ENCODE data around the gene GH2.
A peak's percentile ranks its signal among the peaks of the same experiment; 100 is the strongest.

Gene GH2

DNA sequence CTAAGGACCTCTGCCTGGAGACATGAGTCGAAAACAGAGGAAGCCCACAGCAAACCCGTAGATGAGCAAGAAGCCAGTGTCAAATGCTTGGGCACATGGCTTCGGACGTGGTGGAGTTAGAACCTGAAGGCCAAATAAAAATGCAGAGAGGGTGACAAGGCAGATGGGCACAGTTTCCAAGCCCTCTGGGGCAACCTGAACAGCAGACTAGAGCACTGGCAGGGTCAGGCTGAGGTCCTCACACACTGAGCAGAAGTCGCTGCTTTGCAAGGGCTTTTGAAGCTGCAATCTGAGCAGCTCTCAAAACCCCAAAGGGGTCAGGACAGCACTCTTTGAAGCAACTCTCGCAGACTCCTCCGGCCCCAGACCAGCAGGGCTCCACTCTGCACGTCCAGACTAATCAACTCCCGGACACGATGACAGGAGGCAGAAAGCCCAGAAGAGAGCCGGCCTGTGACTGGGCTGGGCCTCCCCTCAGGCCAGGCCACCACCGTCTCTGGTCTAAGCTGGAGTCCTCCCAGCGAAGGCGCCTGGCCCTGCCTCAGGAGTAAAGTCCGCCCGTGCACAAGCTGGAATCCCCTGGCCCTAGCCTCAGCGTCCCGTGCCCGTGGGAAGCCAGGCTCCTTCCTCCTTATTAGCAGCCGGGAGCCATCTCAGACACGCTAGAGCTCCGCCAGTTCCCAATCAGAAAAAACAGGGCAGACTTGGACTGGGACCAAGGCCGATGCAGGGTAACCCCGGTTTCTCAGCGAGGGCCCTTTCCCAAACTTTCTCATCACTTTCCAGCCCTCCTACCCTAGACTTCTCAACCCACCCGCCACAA lies 40.2 kb downstream of the GH2 start:
- DNase-seq (ENCODE audit: low read depth in 2 of 2): no peak

DNA sequence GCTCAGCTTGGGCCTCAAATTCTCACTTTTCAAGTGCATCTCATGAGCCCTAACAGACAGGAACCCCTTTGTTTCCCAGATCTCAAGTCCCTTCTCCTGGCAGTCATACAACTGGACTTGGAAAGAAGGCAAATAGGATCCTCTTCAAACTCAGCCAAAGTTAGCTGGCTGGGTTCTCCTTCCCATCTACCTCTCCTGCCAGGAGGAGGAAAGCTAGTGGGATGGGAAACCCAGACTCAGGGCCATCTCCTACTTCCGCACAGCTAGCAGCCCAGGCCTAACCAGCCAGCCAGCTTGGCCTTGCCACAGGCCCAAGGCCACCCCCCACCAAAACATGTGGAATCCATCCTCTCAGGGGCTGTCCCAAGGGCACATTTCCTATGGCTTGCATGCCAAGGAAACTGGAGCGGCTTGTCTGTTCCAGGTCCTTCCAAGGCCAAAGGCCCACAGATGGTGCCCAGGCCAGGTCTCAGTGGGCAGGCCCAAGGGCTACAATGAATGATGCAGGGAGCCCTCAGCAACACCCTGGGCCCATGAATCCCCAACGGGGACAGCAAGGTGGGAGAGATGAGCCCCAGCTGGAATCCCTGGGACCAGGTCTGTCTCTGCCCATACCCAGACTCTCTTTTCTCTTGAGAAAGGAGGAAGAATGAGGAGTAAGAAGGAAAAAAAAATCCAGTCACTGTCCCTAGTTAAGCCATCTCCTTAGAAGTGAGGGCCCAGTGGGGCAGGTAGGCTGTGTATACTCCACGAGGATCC lies 41.0 kb downstream of the GH2 start:
- DNase-seq (ENCODE audit: low read depth in 2 of 2): no peak

DNA sequence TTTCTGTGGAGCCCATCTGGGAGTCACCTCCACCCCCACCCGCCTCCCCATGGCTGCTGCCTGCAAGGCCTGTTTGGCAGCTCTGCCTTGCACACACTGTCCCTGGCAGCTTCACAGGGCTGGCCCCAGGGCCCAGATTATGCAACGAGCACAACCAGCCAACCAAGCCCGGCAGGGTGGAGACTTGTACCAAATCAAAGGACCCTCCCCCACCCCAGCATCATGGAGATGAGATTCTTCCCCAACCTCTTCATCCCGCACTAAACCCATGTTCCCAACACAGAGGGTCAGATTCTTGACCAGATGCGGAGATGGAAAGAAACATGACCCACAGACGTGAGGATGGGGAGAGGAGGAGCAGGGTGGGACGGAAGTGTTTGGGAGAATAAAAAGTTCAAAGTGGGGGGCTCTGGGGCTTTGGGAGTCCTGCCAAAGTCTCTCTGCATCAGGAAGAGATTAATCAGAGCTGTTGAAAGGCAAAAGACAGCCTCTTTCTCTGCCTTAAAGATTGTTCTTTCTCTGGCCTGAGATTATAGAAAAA lies 43.0 kb downstream of the GH2 start:
- DNase-seq (ENCODE audit: low read depth in 2 of 2): no peak

DNA sequence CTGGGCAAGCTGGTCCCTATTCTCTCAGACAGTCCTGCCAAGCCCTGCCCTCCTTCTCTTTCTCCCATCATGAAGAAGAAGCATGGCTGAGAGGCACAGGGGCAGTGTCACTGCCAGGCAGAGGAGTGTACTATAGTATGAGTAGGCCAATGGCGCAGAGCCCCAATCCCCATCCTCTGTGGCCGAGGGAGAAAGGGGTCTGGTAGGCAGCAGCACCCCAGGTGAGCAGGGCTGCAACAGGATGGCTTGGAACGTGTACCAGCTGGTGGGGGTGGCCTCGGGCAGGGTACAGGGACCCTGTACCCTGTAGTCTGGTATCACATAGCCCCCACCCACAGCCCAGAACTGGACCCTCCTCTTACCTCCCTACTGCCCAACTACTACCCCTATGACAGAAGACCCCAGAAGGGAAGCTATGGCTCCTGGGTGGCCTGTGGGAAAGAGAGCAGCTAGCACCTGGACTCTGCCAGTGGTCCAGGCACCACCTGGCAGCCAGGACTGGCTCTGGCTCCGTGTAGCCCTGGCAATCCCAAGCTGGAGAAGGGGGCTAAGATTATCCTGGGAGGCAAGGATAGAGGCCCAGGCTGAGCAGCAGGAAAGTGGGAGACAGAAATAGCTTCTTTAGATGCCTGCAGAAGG lies 43.7 kb downstream of the GH2 start:
- DNase-seq (ENCODE audit: low read depth in 2 of 2): no peak

DNA sequence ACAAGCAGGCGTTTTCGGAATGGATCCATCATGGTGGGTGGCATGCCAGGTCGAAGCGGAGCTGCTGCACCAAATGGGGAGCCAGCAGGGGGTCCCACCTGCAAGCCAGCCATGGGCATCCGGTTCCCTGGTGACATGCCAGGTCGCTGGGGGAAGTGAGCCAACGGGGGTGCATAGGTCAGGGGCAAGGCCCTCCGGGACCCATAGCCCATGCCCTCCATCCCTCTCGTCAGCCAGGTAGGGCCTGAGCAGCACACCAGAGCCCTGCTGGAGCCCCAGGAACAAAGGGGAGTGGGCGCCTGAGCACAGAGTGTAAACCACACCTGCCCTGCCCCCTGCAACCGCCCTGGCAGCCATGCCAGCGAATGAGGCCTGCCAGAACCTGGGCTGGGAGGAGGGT lies 44.3 kb downstream of the GH2 start:
- DNase-seq (ENCODE audit: low read depth in 2 of 2): no peak

DNA sequence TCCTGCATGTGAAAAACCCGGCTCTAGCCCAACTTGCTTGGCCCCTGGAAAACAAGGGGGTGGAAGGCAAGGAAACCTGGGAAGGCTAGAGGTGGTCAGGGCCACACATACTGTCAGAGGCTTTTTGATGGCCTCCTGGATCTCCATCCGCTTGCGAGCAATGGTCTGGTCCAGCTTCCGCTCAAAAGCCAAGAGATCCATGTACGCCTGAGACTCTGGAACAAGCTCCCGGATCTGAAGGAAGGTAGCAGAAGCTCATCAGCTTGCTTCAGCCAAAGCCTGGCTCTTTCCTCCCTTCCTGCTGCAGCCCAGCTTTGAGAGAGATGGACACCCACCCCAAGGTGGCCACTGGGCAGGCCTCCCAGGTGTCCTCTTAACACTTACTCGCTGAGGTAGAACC lies 44.9 kb downstream of the GH2 start:
- DNase-seq (ENCODE audit: low read depth in 2 of 2): no peak

DNA sequence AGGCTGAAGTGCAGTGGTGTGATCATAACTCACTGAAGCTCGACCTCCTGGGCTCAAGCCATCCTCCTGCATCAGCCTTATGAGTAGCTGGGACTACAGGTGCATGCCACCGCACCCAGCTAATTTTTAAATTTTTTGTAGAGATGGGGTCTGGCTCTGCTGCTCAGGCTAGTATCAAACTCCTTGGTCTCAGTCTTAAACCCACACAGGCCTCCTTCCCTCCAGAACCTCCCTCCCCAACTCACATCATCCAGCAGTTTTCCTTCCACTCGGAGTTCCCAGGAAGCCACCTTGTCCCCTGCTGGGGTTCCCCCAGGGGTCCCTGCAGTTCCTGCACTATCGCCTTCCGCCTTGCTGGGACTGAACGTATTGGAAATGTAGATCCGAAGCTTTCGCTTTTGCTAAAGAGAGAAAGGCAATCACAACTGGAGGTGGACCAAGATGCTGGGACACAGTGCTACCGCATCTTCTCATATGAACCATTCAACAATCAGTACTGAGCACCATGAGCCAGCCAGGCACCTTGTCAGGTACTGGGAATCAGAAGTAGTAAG lies 46.5 kb downstream of the GH2 start:
- DNase-seq (ENCODE audit: low read depth in 2 of 2): no peak

DNA sequence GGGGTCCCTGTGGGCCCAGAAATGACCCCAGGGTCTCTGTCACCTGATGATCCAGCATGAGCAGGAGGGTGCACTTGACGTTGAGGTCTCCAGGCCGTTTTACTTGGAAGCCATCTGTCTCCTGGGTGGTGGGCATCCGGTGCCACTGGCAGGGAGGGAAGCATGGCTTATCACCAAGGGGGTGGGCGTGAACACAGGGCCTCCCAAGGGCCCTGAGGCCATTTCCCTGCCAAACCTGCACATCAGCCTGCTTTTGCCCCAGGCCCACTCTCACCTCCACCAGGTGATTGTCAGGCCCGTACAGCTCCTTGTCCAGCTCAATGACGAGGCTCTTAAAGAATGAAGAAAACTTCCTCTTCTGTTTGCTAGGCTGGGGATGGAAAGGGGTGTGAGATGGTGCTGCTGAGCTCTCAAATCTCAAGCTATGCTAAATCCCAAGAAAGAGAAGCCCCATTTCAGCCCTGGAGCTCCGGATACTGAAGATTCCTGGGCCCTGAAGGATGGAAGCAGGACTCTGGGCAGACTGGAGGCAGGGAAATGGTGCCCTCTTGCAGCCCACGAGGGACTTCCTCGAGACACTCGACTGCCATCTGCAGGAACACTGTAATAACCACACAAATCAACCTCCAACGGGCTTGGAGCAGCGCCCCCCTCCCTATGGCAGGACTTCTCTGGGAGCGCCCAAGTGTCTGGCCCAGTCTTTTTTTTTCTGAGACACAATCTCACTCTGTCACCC lies 47.1 kb downstream of the GH2 start:
- DNase-seq (ENCODE audit: low read depth in 2 of 2): peak in 1 of 2 donors; percentile 67

DNA sequence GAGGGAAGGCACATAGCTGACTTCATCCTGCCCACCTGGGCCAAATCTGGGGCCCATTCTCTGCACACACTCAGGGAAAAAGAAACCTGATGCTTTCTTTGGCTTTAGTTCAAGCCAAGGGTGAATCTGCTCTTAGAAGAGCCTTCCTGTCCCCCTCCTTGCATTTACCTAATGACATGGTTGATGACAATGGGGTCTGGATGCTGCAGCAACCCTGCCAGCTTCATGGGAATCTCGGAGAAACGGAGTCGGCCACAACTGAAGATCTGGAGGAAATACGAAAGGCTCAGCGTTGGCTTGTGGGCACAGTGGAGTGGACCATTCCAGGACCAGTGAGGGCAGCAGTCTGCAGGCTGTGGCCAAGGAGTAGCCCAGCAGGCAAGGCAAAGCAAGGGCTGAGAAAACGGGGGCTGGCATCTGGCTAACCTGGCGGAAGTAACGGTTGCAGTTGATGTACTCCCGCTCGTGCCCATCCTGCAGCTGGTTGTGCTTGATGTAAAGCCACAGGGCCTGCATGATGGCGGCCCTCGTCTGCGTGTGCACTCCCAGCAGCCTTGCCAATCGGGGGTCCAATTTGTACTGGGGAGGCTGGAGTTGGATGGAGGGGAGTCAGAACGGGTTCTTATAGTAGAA lies 47.9 kb downstream of the GH2 start:
- DNase-seq (ENCODE audit: low read depth in 2 of 2): no peak

DNA sequence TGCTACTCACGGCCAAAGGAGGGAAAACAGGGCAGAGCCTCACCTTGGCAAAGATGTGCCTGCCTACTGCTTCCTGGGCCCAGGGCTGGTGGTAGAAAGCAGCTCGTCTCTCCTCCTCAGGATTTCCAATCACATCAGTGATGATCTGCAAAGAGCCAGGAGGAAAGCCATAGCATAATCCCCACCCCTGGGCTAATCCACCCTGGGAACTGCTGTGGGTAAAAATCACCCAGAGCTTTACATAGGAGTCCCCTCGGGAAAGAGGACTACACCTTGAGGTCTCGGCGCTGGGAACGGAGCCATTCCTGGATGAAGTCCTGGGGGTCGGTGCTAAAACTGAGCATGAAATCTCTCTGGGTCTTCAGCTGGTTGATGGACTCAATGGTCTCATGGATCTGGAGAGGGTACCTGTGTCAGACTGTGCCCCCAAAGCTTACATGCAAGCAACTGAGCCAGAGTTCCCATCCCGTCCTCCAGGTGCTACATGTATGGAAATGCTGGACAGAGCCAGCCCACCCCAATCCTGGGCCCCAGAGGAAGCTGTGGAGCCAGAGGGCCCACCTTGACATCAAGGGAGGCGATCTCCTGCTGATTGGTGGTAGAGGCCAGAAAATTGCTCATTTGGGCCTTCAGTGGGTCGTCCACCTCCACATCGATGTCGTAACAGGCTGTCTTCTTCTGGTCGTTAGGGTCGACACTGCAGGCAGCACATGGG lies 48.6 kb downstream of the GH2 start:
- no peak for DNase-seq (ENCODE audit: low read depth in 2 of 2)

DNA sequence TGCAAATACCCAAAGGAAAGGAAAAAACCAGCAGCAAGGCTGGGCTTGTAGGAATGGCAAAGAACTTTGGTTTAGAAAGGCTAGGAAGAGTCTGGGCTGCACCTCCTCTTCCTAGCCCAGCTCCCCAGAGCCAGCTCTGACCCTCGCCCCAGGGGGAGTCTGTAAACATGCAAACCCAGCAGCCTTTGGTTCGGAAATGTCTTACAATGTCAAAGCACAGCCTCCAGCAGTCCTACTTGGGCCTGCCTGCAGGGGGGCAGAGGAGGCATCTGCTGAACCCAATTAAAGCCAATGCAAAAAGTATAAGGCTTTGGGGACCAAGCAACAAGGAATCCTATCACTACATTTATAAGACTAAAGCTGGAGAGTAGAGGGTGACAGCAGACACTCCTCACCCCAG lies 49.3 kb downstream of the GH2 start:
- DNase-seq (ENCODE audit: low read depth in 2 of 2): no peak

DNA sequence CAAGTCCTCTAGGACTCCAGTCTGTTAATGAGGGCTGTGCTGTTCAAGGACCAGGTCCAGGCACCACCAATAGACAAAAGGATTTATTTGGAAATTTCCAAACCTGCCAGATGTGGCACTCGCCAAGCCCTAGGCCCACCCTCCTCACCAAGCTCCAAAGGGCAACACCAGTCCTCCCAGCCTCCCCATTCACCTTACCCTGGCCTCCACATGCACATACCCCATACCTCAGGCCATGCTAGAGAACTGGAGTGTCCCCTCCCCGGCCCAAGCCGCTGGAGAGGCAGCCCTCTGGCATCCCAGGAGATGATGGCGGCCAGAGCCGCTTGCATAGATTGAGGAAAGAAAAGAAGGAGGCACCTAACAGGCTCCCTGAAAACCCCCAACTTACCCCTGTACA lies 49.7 kb downstream of the GH2 start:
- no peak for DNase-seq (ENCODE audit: low read depth in 2 of 2)

DNA sequence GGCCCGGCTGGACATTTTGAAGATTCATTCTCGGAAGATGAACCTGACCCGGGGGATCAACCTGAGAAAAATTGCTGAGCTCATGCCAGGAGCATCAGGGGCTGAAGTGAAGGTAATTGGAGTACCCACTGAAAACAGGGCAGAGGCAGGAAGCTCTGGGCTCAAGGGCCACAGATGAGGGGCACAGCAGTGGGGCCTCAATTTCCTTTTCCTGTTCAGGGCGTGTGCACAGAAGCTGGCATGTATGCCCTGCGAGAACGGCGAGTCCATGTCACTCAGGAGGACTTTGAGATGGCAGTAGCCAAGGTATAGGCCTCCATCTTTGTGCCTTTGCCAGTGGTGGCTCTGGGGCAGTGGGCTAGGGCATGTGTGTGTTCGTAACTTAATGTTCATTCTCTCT lies 50.2 kb downstream of the GH2 start:
- DNase-seq (ENCODE audit: low read depth in 2 of 2): no peak

DNA sequence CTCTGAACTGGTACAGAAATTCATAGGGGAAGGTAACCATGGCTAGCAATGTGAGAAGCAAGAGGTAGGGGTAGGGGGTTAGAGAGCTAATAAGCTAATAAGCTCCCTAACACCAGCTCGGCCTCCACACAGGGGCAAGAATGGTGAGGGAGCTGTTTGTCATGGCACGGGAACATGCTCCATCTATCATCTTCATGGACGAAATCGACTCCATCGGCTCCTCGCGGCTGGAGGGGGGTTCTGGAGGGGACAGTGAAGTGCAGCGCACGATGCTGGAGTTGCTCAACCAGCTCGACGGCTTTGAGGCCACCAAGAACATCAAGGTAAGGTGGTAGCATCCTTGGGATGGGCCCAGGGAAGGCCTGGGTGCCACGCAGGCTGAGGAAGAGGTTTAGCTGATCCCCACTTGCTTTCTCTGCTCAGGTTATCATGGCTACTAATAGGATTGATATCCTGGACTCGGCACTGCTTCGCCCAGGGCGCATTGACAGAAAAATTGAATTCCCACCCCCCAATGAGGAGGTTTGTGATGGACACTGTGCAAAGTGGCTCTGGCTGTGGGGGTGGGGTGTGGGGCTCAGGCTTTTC lies 50.7 kb downstream of the GH2 start:
- no peak for DNase-seq (ENCODE audit: low read depth in 2 of 2)

DNA sequence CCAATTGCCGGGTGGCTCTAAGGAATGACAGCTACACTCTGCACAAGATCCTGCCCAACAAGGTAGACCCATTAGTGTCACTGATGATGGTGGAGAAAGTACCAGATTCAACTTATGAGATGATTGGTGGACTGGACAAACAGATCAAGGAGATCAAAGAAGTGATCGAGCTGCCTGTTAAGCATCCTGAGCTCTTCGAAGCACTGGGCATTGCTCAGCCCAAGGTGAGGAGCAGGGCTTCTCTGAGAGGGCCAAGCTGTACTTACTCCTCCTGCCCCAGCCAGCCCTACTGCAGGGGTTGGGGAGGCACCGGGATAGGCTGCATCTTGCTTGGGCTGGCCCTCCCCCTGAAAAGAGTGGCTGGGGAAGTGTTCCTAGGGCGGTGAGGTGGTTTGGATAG lies 51.5 kb downstream of the GH2 start:
- DNase-seq (ENCODE audit: low read depth in 2 of 2): no peak

Measured in stimulated activated CD4-positive, alpha-beta T cell treated with anti-CD3 and anti-CD28 coated beads, Interleukin-4, amount 100 ng/mL, for 48 hours (primary cell).